Cerebellar cortex (tissue), 1 donor: ENCODE results near the gene FBXO22.
"Not testable (repeated sequence)": the region's sequence is repeated elsewhere in the genome, so short reads cannot be mapped to it uniquely, and the experiment has no call there.

Experiments
- DNase-seq: peaks from one replicate; pipeline ENCODE4 v3.0.0-alpha.2; 2015; ENCODE audit warnings: low spot score

The FBXO22 gene

GRCh38 chr15:75903331-75904239, at the start of gene FBXO22:
TSS of gene FBXO22 (plus strand) at chr15:75903878. CDS start at chr15:75903964, 86 bp downstream.
- DNase-seq, result peak; percentile 87

DNA sequence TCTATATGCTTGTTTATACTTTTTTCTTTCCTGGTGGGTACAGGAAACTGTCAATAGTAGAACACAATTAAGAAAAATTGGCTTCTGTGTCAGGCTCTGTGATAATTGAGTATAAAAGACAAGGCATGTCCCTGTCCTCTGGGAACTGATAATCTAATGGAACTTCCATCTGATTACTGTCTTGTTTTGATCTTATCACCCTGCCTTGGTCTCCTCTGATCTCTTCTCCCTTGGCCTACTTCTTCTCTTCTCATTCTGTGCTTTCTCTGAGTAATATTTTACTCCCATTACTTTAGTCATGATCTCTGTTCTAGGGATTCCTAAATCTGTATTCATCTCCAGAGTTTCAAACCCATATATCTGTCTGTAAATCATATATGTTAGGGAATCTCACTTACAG, 45.8 kb upstream of the FBXO22 start:
- DNase-seq, result no peak

DNA sequence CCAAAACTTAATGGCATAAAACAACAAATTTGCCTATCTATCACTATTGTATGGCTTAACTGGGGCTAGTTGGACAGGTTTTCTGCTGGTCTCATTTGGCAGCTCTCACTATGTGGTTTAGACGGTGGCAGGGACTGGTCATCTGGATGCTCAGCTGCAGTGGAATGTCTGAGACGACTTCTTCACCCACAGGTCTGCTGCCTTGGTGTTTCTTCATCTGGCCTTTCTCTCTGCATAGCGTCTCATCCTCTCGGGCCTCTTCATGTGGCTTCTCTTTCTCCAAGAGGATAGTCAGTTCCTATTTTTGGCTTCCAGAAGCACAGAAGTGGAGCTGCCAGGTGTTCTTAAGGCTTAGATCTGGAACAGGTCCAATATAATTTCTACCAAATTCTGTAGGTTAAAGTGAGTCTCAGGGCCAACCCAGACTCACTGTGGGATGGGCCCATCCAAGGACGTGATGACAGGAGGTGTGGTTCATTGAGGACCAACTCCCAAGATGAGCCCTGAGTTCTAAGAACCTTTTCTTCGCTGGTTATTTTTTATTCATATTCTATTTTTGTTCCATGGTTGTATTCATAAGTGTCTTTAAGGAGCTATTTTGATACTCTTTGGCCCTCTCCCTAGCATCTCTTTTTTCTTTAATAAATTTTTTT, 41.8 kb upstream of the FBXO22 start:
- no peak for DNase-seq

DNA sequence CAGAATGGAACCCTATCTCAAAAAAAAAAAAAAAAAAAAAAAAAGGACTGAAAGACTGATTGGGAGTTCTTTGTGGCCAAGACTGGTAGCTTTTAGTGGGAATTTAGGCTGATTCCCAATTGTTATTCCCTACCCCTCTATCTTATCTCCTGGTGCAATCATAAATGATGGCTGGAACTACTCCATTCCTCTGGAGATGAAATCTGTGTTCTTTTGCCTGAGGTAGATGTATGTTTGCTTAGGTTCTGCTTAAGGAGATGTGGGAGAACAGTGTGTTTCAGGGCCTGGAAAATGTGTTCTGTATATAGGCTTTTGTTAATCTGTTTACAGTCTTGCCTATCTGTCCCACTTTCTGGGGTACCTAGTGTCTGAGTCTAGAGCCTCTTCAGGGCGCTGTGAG, 40.9 kb upstream of the FBXO22 start:
- DNase-seq, result no peak

GRCh38 chr15:75864213-75865059, 39.2 kb upstream of the FBXO22 start:
- no peak for DNase-seq

- not testable (repeated sequence) for DNase-seq
These were observed 37.6 kb upstream of the FBXO22 start for GRCh38 chr15:75866045-75866444.

- no peak for DNase-seq
These were observed 36.8 kb upstream of the FBXO22 start for GRCh38 chr15:75866916-75867315.

DNA sequence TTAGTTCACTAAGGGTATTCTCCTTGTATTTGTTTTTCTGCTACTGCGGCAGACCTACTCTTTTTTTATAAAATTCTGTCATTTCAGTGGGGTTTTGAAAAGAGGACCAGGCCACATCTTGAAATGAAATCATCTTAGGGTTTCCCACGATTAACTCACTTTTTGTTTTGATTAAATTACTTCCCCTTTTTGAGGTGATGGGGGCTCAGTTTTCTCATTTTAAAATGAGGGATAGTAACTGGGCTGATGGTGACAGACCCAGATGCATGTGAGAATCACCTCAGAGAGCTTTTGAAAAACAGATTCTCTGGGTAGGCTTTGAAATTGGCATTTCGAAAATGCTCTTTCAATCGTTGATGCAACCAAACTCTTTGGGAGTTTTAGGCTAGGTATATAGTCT, 36.2 kb upstream of the FBXO22 start:
- no peak for DNase-seq

DNA sequence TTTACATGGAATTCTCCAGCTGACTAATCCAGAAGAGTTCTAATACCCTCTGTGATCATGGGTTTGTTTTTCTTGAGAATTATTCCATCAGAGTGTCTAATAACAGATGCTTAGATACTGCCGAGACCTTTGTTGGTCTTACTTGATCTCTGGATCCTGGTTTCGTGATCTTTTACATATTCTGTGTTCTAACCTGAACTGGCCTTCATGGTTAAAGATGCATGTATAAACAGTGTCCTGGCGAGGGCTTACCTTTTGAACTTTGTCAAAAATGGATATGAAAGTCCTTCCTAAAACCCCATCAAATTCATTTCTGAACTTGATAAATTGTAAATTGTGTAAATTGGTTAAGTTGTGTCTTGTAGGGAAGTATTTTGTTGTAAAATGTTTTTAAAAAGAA, 35.7 kb upstream of the FBXO22 start:
- no peak for DNase-seq

- DNase-seq, result no peak
These were observed 34.2 kb upstream of the FBXO22 start for GRCh38 chr15:75869446-75869845.

GRCh38 chr15:75871589-75871988, 32.1 kb upstream of the FBXO22 start:
- not testable (repeated sequence) for DNase-seq

DNA sequence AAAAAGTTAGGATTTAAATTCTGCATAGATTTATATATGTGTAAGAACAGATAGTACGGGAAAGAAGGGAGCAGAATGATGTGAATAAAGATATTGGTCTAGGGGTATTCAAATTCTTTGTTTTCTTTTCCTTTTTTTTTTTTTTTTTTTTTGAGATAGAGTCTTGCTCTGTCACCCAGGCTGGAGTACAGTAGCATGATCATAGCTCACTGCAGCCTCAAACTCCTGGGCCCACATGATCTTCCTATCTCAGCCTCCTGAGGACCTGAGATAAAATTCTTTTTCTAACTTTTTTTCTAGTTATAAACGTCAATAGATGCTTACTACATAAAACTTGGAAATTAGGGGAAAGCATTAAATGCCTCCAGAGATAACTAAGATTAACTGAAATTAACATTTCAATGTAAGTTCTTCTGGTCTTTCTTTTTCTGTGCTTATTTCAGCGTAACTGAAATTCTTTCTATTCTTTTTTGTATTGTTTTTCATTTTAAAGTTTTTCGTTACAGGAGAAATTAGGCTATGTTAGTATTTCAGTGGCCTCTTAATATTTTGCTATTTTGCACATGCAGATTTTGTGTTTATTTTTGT, 31.2 kb upstream of the FBXO22 start:
- no peak for DNase-seq

GRCh38 chr15:75884041-75884440, 19.6 kb upstream of the FBXO22 start:
- no peak for DNase-seq

GRCh38 chr15:75887178-75887577, 16.5 kb upstream of the FBXO22 start:
- DNase-seq, result no peak

GRCh38 chr15:75891895-75892294, 11.8 kb upstream of the FBXO22 start:
- no peak for DNase-seq

DNA sequence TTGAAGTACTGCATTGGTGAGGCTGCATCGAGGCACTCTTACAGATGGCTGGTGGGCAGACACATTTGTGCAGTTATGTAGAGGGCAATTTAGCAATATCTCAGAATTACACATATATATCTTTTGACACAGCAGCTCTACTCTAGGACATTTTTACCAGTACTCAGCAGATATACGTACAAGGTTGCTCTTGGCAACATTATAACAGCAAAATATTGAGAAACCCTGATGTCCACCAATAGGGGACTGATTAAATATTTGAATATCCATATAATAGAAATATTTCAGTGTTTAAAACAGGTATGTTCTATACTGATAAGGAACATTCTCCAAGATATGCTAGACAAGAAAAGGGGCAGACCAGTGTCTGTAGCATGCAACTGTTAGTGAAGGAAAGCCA, 7.9 kb upstream of the FBXO22 start:
- DNase-seq, result no peak

DNA sequence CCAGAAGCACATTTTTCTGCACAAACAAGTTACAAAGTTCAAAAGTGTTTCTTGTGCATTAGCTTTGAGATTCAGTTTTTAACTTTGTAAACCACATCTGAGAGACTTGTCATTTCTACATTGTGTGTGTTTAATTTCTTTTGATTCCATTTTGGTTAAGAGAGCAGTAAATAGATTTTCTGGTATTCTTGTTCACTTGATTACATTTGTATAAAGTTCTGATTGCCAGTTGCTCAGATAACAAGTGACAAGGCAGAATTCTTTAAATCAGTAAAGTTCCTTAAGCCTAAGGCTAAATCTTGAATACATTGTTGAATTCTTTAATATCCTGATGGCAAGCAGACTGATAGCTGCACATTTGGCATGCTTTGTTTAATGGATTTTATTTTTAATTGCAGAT, 3.1 kb upstream of the FBXO22 start:
- DNase-seq, result no peak

DNA sequence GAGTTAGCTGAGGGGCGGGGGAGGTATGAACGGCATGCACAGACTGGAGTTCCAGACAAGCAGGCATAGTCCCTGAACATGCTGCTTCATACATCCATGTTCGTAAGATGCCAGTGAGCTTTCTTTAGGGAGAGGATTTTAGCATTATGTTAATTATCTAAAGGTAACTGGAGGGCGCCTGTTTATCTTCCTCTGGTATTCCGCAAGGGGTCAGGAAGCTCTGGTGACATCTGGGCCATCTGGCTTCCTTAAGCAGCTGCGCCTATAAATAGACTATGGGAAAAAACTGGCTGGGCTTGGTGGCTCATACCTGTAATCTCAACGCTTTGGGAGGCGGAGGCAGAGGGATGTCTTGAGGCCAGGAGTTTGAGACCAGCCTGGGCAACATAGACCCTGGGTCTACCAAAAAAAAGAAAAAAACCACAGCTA, 1.5 kb upstream of the FBXO22 start:
- DNase-seq, result no peak

GRCh38 chr15:75905231-75905630, 1.6 kb downstream of the FBXO22 start:
- no peak for DNase-seq

- DNase-seq, result not testable (repeated sequence)
These were observed 6.7 kb downstream of the FBXO22 start for GRCh38 chr15:75910355-75910754.

GRCh38 chr15:75916978-75917377, 13.3 kb downstream of the FBXO22 start:
- DNase-seq, result no peak

- DNase-seq, result no peak
These were observed 14.5 kb downstream of the FBXO22 start for GRCh38 chr15:75918135-75918534.
